Stimulated activated CD4-positive, alpha-beta T cell treated with anti-CD3 and anti-CD28 coated beads, Interleukin-15, amount 100 ng/mL, for 24 hours (primary cell): Measurements from ENCODE around the gene FNBP1L.
"Not testable (repeated sequence)": the region's sequence is repeated elsewhere in the genome, so short reads cannot be mapped to it uniquely, and the experiment has no call there.

Experiments
- DNase-seq: peaks from one replicate; pipeline ENCODE4 v3.0.0-alpha.2; 2020

The FNBP1L gene

GRCh38 chr1:93575621-93576284 is 127.8 kb downstream of the FNBP1L start:
- no peak for DNase-seq

- no peak for DNase-seq
Measured at GRCh38 chr1:93576346-93576745, 128.4 kb downstream of the FNBP1L start.

GRCh38 chr1:93576746-93577145 is 128.8 kb downstream of the FNBP1L start:
- DNase-seq = no peak

- no peak for DNase-seq
Measured at GRCh38 chr1:93577536-93578432, 129.9 kb downstream of the FNBP1L start.

GRCh38 chr1:93578433-93578830 is 130.5 kb downstream of the FNBP1L start:
- DNase-seq = no peak

- DNase-seq = no peak
Measured at GRCh38 chr1:93578911-93579825, 131.2 kb downstream of the FNBP1L start.

- DNase-seq = no peak
Measured at GRCh38 chr1:93579891-93580290, 132.0 kb downstream of the FNBP1L start.

- no peak for DNase-seq
Measured at GRCh38 chr1:93581917-93582850, 134.3 kb downstream of the FNBP1L start.

- DNase-seq = no peak
Measured at GRCh38 chr1:93584261-93585003, 136.5 kb downstream of the FNBP1L start.

- DNase-seq = no peak
Measured at GRCh38 chr1:93585059-93585966, 137.4 kb downstream of the FNBP1L start.

- no peak for DNase-seq
Measured at GRCh38 chr1:93587354-93587753, 139.4 kb downstream of the FNBP1L start.

GRCh38 chr1:93588206-93588605 is 140.3 kb downstream of the FNBP1L start:
- no peak for DNase-seq

GRCh38 chr1:93588955-93589354 is 141.0 kb downstream of the FNBP1L start:
- no peak for DNase-seq

- DNase-seq = not testable (repeated sequence)
Measured at GRCh38 chr1:93591291-93591675, 143.4 kb downstream of the FNBP1L start.

- peak; percentile 21 for DNase-seq
Measured at GRCh38 chr1:93591676-93592550, 144.0 kb downstream of the FNBP1L start.

- no peak for DNase-seq
Measured at GRCh38 chr1:93592551-93592949, 144.6 kb downstream of the FNBP1L start.

GRCh38 chr1:93593854-93594602 is 146.1 kb downstream of the FNBP1L start:
- no peak for DNase-seq

- DNase-seq = no peak
Measured at GRCh38 chr1:93594603-93594880, 146.6 kb downstream of the FNBP1L start.

GRCh38 chr1:93595266-93595665 is 147.3 kb downstream of the FNBP1L start:
- DNase-seq = no peak
